Measurements from ENCODE around the gene ACLY.
"Not testable (repeated sequence)": the region's sequence is repeated elsewhere in the genome, so short reads cannot be mapped to it uniquely, and the experiment has no call there.

The ACLY gene

GRCh38 chr17:41939044-41939692, 20.4 kb upstream of the ACLY start:
- DNase-seq = no peak

DNA sequence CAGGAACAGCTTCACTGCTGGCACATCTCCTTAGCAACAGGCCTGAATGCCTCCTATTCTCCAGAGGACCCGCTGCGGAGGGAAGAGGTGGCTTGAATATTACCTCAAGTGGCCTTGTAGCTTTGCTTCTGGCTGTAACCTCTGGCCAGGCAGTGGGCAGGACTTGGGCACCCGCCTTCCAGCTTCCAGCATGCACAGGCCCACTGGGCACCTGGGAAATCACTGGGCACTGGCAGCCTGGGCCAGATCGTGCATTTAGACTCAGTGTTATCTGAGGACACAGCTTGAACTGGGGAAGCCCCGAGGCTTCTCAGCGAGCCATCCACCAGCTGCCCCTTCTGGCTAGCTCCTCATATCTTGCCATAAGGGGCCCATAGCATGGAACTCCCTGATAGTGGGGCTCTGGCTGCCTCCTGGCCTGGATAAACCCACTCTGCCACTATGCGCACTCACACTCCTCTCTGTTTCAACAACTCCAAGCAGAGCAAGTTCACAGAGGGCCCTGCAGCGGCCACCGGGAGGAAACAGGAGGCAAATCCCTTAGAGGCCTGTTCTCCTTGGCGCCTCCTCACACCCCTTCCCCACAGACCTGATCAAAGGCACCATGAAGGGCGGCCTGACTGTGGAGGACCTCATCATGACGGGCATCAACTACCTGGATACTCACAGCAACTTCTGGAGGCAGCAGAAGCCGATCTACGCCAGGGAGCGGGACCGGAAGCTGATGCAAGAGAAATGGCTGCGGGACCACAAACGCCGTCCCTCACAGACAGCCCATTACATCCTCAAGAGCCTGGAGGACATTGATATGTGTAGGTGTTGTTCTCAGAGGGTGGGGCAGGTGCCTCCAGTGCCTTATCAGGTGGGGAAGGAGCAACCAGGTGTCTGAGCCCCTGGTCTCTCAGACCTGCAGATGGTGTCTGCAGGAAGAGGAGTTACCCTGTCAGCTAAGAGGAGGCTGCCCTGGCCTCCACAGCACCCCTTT, 19.5 kb upstream of the ACLY start:
- DNase-seq = no peak

- no peak for DNase-seq
Measured at GRCh38 chr17:41935641-41936040, 16.9 kb upstream of the ACLY start.

DNA sequence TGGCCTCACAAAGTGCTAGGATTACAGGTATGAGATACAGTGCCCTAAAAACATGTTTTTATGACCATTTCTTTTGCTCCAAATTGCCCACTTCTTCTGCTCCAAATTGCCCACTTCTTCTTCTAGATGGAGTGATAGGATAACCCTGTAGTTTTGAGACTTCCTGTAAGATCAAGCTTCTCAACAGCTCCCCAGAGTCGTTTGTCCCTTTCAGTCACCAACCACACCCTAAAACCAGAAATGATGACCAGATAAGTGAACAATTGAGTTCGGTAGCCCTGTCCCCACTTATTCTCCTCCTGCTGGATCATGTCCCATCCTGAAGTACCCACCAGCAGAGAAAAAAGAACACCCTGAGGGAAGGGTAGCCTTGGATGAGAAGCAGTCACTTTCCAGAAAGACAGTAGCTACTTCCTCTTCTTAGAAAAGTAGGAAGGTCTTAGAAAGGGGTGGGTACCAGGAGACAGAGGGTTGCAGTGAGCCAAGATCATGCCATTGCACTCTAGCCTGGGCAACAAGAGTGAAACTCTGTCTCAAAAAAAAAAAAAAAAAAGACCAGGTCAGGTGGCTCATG, 14.2 kb upstream of the ACLY start:
- DNase-seq = no peak

GRCh38 chr17:41931715-41932114, 13.0 kb upstream of the ACLY start:
- not testable (repeated sequence) for DNase-seq

- DNase-seq = not testable (repeated sequence)
Measured at GRCh38 chr17:41930833-41931156, 12.0 kb upstream of the ACLY start.

DNA sequence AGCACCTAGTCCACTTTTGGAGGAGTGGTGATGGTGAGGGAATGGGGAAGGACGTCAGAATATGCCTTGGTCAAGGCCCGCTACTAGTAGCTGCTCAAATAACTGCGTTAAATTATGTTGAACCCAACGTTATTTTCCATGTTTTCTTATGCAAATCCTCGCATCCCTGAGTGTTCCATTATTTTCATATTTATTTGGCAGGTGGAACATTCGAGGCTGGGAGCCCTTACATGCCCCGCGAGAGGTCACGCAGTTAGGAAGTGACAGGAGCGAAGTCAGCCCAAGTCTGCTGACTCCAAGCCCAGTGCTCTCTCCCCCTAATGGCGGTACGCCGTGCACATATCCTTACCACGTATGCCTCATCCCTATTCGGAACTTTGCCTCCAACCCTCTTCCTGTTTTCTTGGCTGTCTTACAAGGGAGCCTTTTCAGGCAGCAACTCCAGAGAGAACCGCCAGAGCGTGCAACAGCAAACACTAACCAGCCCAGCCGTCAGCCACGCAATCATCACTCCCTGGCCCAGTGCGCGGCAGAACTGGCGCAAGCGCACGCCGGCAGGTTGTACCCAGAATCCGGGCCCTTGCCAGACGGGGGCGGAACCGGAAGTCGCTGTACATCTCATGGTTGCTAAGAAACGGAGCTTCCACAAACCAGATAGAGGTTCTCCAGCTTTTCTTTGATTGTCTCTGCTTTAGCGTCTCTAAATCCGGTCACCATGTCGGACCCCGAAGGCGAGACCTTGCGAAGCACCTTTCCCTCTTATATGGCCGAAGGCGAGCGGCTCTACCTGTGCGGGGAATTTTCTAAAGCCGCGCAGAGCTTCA, 11.5 kb upstream of the ACLY start, which contains the start of gene ODAD4:
Gene ODAD4 (plus strand): TSS at position 609 of the 824 bp plus-strand sequence. CDS start 107 bp downstream, at position 716.
- DNase-seq = peak; percentile 82

DNA sequence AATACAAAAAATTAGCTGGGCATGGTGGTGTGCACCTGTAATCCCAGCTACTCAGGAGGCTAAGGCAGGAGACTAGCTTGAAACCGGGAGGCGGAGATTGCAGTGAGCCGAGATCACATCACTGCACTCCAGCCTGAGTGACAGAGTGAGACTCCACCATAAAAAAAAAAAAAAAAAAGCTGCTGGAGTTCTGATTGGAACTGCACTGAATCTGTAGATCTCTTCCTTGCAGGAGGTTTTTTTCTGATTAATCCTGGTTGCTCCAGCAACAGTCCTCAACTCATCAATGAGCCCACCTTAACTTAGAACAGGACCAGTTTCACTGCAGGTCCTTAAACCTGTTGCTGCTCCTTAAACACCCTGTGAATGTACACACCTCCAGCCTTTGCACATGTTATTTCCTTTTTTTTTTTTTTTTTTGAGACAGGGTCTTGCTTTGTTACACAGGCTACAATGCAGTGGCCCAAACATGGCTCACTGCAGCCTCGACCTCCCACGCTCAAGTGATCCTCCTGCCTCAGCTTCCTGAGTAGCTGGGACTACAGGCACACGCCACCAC, 10.0 kb upstream of the ACLY start:
- DNase-seq = no peak

DNA sequence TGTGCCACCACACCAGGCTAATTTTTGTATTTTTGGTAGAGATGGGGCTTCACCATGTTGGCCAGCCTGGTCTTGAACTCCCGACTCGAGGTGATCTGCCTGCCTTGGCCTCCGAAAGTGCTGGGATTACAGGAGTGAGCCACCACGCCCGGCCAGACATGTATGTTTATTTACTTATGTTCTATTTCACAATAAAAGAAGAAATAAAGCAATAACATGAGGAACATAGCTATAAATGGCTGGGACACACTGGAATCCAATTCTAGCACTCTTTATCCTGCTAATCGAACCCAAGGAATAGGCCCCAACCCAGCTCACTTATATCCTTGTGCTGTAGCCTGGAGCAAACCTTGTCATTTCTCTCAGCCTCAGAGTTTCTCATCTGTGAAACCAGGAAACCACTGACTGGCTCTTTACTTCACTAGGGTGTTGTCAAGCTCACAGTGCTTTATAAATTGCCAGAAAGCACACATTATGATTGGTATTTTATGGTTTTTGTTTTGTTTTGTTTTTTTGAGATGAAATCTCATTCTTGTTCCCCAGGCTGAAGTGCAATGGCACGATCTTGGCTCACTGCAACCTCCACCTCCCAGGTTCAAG, 7.3 kb upstream of the ACLY start:
- no peak for DNase-seq

- no peak for DNase-seq
Measured at GRCh38 chr17:41920580-41920955, 1.8 kb upstream of the ACLY start.

DNA sequence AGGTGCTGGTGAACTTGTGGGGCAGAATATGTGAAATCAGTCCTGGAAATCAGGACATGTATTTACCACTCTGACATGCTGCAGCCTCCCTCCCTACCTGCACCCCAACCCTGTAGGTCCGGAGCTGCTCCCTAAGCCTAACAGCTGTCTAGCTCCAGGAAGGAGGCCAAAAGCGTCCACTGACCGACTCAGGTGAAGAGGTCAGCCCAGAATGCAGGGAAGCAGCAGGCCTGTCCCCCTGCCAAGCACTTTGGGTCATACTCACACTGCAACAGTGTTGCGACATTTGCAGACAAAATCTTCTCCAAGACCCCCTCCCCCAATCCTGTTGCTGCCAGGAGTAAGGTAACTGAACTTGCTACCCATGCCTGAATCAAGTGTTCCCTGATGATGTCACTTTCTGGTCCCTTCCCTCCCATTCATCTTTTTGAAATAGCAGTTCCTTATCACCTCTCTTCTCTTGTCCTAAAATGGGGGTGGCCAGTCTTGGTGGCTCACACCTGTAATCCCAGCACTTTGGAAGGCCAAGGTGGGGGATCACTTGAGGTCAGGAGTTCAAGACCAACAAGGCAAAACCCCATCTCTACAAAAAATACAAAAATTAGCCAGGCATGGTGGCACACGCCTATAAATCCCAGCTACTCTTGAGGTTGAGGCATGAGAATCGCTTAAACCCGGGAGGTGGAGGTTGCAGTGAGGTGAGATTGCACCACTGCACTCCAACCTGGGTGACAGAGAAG, 1.3 kb upstream of the ACLY start:
- DNase-seq = no peak

- peak; percentile 43 for DNase-seq
Measured at GRCh38 chr17:41919165-41919817, 540 bp upstream of the ACLY start.

GRCh38 chr17:41917679-41918313, 955 bp downstream of the ACLY start:
- DNase-seq = no peak

DNA sequence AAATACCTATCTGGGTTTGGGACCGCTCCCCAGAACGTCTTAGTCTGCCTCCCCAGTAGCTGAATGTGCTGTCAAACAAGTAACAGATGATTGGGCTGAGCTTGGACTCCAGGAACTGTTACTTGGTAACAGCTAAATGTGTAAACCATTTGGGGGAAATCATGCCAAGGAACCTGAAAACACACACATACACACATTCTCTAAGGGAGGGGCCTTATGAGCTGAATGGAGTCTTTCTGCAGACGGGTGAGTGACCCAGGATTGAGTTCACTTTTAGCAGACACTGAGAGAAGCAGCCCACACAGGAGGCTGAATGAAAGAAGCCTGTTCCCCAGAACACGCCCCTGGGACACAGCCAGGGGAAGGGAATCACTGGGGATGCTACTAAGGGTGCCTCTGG, 1.6 kb downstream of the ACLY start:
- no peak for DNase-seq

- no peak for DNase-seq
Measured at GRCh38 chr17:41915566-41915965, 3.2 kb downstream of the ACLY start.

- no peak for DNase-seq
Measured at GRCh38 chr17:41915020-41915419, 3.7 kb downstream of the ACLY start.

DNA sequence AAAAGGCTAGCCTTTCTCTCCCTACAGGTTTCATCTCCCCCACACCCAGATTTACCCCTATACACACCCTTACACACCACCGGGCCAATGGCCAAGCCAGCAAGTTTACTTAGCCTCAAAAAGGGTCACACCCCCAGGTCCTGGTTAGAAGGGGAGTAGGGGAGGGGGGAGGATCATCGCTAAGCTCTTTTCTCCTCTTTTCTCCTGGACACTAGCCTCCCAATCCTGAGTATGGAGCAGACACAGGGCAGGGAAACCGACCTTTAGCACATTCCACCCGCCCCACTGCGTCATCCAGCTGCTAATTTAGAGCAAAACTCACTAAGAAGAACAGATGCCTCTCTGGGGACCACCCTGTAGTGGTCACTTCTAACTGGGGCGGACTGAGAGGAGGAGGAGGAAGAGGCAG, 4.4 kb downstream of the ACLY start:
- no peak for DNase-seq

DNA sequence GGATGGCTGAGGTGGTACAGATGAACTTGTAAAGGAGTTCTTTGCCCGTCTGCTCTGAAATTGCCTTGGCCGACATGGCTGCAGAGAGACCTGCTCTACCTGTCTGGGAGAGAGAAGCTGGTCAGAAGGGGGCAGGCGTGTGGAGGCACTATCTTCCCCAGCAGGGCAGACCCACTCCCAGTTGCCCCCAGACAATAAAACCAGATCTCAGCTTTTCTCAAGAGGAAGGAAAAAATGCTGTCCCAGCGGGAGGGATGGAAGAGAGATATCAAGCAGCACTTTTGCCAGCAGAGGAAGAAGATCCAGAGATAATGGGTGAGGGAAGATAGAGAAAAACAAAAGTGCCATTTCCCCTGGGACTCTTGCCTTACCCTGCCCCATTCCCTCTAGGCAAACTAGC, 5.0 kb downstream of the ACLY start:
- no peak for DNase-seq

- DNase-seq = no peak
Measured at GRCh38 chr17:41912925-41913324, 5.8 kb downstream of the ACLY start.

- DNase-seq = no peak
Measured at GRCh38 chr17:41910701-41911391, 7.9 kb downstream of the ACLY start.

Measured in SHP77 treated with DMSO at 0.1 percent for 48 hours (cell line).